ENCODE data around the gene PLXDC1. TPM values are rescaled to one million over a fixed set of nuclear protein-coding genes. Genes with fewer than 3 reads are reported as not detected.

Gene PLXDC1
- total RNA-seq, 1 donor from 2014 or later: 2.3 TPM

- peaks cover 35% of the 10 kb centered on the region for H3K27me3 Mint-ChIP-seq
- H3K27ac Mint-ChIP-seq: no peak overlapping the region
- peaks cover 10% of the 10 kb centered on the region for H3K4me1 Mint-ChIP-seq (ENCODE audit: low read depth)
- no peak overlapping the region for H3K4me3 Mint-ChIP-seq (ENCODE audit: low read depth)
- TF ChIP-seq, protein P1, sequence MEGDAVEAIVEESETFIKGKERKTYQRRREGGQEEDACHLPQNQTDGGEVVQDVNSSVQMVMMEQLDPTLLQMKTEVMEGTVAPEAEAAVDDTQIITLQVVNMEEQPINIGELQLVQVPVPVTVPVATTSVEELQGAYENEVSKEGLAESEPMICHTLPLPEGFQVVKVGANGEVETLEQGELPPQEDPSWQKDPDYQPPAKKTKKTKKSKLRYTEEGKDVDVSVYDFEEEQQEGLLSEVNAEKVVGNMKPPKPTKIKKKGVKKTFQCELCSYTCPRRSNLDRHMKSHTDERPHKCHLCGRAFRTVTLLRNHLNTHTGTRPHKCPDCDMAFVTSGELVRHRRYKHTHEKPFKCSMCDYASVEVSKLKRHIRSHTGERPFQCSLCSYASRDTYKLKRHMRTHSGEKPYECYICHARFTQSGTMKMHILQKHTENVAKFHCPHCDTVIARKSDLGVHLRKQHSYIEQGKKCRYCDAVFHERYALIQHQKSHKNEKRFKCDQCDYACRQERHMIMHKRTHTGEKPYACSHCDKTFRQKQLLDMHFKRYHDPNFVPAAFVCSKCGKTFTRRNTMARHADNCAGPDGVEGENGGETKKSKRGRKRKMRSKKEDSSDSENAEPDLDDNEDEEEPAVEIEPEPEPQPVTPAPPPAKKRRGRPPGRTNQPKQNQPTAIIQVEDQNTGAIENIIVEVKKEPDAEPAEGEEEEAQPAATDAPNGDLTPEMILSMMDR (IDR thresholded peaks at IDR 0.05; ENCODE audit: unreplicated experiment): no peak
- no peaks in the 10 kb centered on the region for H3K36me3 Mint-ChIP-seq (ENCODE audit: insufficient read depth)
- no peak for DNase-seq (ENCODE audit: low spot score, unreplicated experiment)
- H3K9me3 Mint-ChIP-seq (ENCODE audit: low read depth): no peaks in the 10 kb centered on the region
Measured at GRCh38 chr17:39167476-39167875, 16.0 kb upstream of the PLXDC1 start.

- peaks cover 35% of the 10 kb centered on the region for H3K27me3 Mint-ChIP-seq
- peak overlapping the region; percentile 52 for H3K4me3 Mint-ChIP-seq (ENCODE audit: low read depth)
- no peak for DNase-seq (ENCODE audit: low spot score, unreplicated experiment)
- TF ChIP-seq, protein P1 (IDR thresholded peaks at IDR 0.05; ENCODE audit: unreplicated experiment): no peak
- H3K27ac Mint-ChIP-seq: no peak overlapping the region
- no peaks in the 10 kb centered on the region for H3K36me3 Mint-ChIP-seq (ENCODE audit: insufficient read depth)
- peaks cover 10% of the 10 kb centered on the region for H3K4me1 Mint-ChIP-seq (ENCODE audit: low read depth)
- no peaks in the 10 kb centered on the region for H3K9me3 Mint-ChIP-seq (ENCODE audit: low read depth)
Measured at GRCh38 chr17:39166437-39167335, 15.2 kb upstream of the PLXDC1 start.

- Mint-ChIP-seq H3K27ac (peak within 1 kb of the TSS; percentile 43), H3K27me3 (peaks cover 35% of the 10 kb centered on the region), H3K9me3 (ENCODE audit: low read depth) (no peaks in the 10 kb centered on the region), H3K4me3 (ENCODE audit: low read depth) (peak within 1 kb of the TSS; percentile 82), H3K36me3 (ENCODE audit: insufficient read depth) (no peaks in the 10 kb centered on the region), H3K4me1 (ENCODE audit: low read depth) (peaks cover 10% of the 10 kb centered on the region)
- TF ChIP-seq, protein P1 (IDR thresholded peaks at IDR 0.05; ENCODE audit: unreplicated experiment): no peak
- DNase-seq (ENCODE audit: low spot score, unreplicated experiment): no peak
Measured at GRCh38 chr17:39165841-39166349, 14.5 kb upstream of the PLXDC1 start, which contains the start of gene ARL5C. Gene ARL5C (minus strand): TSS chr17:39166161. CDS start chr17:39165760, 401 bp downstream.

GRCh38 chr17:39165178-39165840 is 13.9 kb upstream of the PLXDC1 start:
- Mint-ChIP-seq H3K9me3 (ENCODE audit: low read depth) (no peaks in the 10 kb centered on the region), H3K4me1 (ENCODE audit: low read depth) (peaks cover 10% of the 10 kb centered on the region), H3K36me3 (ENCODE audit: insufficient read depth) (no peaks in the 10 kb centered on the region), H3K4me3 (ENCODE audit: low read depth) (peak overlapping the region; percentile 82), H3K27me3 (peaks cover 35% of the 10 kb centered on the region), H3K27ac (peak overlapping the region; percentile 43)
- TF ChIP-seq, protein P1 (IDR thresholded peaks at IDR 0.05; ENCODE audit: unreplicated experiment): no peak
- DNase-seq (ENCODE audit: low spot score, unreplicated experiment): no peak

- H3K27me3 Mint-ChIP-seq: peaks cover 35% of the 10 kb centered on the region
- TF ChIP-seq, protein P1 (IDR thresholded peaks at IDR 0.05; ENCODE audit: unreplicated experiment): peak; percentile 79
- no peaks in the 10 kb centered on the region for H3K36me3 Mint-ChIP-seq (ENCODE audit: insufficient read depth)
- H3K4me1 Mint-ChIP-seq (ENCODE audit: low read depth): peaks cover 10% of the 10 kb centered on the region
- peak overlapping the region; percentile 43 for H3K27ac Mint-ChIP-seq
- peak overlapping the region; percentile 82 for H3K4me3 Mint-ChIP-seq (ENCODE audit: low read depth)
- H3K9me3 Mint-ChIP-seq (ENCODE audit: low read depth): no peaks in the 10 kb centered on the region
- peak; percentile 60 for DNase-seq (ENCODE audit: low spot score, unreplicated experiment)
Measured at GRCh38 chr17:39164675-39165143, 13.3 kb upstream of the PLXDC1 start.
